HG03025 (cell line): ENCODE measurements around the gene RGS7.
"Not testable (repeated sequence)": the region's sequence is repeated elsewhere in the genome, so short reads cannot be mapped to it uniquely, and the experiment has no call there.

Experiments used
- ATAC-seq: cut with Tn5 transposase; IDR thresholded peaks from one replicate; pipeline ENCODE4 v1.9.1; 2021; ENCODE audit warnings: mild to moderate bottlenecking, moderate library complexity; ENCODE audit not compliant: unreplicated experiment, low FRiP score

RGS7 gene

DNA sequence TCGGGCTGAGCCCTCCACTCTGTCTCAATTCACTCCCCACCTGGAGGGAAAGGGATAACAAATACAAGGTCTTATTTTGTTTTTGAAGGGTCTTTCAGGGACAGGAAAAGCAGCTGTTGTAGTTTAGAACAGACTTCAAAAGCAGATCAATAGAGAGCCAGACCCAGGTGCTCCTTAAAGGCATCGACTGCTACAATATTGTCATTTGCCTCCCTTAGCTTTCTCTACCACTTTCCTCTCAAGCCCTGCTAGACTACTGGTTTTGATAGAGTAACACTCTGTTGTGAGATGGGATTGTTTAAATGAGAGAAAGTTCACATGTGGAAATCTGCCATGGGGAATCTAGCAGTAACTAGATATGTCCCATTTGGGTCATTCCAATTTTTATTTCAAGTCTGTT is 24.0 kb downstream of the RGS7 start:
- ATAC-seq: no peak

DNA sequence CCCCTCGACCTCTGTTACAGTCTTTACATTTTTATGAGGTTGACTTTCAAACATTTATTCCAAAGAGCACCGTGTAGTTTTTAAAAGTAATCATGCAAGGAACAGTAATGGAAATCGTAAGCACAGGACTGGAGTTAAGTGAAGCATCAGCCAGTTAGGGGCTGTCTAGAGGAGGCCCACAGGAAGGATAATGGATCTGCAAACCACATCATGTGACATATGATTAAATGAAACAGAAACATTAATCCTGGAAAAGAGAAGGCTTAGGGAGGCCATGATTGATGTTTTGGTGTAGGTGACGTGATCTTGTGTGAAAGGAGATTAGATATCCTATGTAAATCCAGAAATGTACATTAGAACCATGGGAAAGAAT is 25.0 kb downstream of the RGS7 start:
- ATAC-seq: no peak

DNA sequence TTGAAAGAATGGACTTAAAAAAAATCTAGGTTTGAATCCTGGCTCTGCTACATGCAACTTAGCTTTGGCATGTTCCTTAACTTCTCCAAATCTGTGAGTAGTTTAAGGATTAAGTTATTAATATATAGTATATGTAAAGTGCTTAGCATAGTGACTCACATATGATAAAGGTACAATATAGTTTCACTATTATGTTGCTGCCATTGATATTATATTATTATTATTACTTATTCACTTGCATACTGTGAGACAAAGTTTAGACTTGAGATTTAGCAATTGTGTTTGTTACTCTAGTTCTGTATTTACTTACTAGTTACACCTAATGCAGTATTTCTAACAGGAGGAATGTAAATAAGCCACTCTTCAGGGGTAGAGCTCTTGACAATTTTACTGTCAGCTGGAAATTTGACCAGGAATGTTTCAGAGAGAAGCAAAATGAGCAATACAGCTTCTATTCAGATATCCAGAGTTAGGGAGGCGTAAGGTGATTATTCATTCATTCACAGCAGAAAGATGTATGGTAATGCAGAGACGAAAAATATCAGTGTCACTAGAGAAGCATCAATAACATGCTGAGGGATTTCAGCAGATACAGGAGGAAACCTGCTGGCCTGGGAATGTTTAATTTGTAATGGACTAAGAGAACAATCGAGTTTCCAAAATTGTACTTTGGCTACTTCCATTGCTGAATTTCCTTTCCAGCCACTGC is 25.5 kb downstream of the RGS7 start:
- no peak for ATAC-seq

DNA sequence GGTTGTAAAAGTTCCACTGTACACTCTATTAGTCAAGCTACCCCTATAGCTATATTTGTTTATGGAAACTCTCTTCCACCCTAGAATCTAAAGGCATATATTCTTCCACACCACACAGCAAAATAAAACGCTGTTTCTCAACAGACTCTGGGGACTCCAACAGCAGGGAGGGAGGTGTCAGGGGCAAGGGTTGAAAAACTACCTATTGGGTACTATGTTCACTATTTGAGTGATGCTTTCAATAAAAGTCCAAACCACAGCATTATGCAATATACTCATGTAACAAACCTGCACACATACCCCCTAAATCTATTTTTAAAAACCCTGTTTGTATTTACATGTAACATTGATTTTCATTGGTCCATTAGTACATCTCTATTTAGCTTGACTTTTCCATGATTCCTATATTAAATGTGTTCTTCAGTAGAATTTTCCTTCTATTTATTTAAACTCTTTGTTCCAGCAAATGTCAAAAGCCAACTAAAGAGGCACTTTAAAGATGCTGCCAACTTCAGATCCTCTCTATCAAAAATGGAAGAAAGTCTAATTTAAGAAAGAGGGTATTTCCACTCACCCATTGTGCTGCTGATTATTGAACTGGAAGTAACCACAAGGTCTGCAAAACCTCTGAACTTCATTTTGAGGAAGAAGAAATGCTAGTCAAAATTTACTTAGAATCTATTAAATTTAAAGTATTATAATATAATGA is 26.2 kb downstream of the RGS7 start:
- ATAC-seq: peak; percentile 47

DNA sequence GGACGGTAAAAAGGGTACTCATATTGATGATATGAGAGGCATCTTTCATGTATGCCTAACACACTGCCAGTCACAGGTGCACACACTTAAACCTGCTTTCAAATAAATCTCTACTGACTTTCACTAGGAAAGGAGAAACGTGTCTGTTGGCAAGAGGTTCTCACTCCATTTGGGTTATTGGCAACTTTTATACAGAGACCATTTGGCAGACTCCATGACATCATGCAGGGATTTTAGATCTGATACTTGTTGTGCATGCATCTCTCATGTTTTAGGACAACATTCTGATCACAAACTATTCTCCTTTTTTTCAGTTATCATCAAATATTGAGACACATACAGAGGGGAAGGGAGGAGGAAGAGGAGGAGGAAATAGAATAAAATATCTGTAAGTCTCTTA is 31.5 kb downstream of the RGS7 start:
- no peak for ATAC-seq

DNA sequence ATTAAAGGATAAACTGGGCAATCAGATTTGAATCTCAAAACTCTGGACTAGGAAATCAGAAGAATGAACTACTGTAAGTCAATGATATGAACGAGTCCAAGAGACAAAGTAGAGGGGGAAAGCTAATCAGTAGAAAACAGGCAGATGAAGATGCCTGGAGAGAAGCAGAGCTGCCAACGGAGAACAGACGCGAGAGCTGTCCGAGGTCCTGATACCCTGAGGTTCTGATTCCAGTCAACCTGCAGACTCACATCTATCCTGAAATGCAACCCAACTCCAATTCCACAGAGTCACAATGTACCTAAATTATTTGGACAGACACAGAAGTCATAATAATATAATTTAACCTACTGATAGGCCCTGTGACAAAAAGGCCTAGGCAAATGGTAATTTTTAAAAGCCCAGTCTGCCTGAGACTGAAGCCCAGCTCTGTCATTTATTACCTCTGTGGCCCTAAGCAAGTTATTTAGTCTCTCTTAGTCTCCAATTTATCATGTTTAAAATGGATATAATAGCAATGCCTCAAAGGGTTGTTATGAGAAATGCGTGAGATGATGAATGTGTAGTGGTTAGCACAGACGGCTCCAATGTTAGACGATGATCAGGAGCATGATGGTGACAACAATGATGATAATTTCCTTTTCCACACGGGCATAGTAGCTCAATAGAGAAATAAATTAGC is 33.4 kb downstream of the RGS7 start:
- ATAC-seq: no peak

DNA sequence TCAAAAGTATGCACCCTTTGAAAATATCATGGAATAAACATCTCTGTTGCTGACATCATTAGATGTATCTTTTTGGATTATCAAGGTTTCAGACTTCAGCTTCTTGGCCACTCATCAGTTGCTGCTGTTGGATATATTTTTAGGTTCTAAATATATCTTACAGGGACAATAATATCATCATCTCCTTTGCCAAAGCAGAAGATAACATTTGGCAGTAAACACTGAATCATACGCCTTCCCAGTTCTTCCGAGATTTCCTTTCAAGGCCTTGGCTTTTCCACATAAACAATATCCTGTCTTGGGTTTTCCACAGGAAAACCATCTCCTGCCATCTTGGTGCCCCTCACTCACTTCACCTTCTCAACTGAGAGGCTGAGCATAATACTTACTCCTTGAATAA is 39.3 kb downstream of the RGS7 start:
- ATAC-seq: no peak

DNA sequence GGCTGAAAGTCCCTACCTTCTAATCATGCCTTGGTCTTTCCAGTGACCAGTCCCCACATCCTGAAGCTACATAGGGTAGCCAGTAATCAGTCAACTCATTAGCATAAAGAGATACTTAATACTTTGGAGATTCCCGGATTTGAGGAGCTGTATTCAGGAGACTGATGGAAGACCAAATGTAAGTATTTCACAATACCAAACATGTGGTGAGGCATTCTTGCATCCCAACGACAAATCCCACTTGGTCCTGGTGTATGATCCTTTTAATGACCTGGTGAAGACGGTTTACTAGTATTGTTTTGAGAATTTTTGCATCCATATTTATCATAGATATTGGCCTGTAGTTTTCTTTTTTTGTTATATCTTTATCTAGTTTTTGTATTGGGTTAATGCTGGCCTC is 40.6 kb downstream of the RGS7 start:
- ATAC-seq: no peak

DNA sequence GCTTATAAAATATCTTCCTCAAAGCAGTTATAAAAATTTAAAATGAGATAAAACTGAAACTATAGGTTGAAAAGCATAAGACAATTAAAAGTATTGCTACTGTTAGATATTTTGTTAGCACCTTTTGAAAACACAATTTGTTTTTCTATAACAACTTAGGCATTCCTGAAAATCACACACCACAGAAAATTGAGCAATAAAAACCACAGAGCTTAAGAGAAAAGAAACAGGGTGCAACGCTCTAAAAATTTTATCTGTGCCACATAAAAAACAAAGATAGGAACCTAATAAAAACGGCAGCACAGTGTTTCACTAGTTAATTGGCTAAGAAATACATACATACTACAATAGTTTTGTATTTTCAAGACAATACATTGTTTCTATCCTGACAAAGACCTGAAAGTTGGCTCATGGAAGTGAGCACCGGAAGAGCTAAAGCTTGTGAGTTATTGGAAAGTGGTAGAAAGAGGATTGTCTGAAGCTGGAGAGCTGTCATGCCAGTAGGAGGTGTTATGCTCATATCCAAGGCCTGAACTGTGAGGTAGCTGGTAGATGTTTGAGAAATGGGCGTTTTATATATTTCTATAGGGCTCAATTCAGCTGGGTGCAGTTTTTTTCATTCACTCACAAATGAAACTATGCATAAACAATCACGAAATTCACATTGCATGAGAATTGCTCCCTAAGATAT is 45.8 kb downstream of the RGS7 start:
- no peak for ATAC-seq

DNA sequence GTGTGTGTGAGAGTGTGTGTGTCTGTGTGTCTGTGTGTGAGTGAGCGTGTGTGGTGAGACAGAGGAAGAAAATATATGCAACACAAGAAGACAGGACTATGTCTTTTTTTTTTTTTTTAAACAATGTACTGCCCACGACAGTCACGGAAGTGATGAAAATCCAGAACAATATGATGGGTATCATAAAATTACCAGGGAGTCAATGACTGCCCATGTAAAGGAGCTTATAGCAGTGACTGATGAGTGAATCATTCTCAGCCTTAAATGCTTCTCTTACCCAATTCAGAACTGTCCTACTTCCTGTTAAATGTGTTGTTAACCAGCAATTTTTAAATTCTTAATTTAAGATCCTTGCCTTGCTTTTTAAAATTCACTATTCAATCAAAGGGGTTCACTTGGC is 46.6 kb downstream of the RGS7 start:
- no peak for ATAC-seq

DNA sequence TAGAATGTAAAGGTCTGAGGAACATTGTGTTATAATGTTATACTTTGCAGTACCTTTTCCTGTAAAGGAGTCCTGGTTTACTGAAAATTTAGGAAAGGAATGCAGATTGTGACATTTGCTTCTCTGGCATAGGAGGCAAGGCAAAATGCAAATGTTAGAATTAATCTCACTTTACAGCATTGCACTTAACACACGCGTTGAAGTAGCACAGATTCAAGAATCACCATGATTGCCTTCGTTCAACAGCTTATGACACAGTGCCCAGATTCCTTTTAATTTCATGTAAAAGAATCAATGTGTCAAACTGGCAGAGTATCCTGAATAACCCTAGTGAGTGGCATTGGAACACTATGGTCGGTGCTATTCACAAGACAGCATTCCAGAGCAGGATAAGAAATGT is 47.4 kb downstream of the RGS7 start:
- ATAC-seq: no peak

DNA sequence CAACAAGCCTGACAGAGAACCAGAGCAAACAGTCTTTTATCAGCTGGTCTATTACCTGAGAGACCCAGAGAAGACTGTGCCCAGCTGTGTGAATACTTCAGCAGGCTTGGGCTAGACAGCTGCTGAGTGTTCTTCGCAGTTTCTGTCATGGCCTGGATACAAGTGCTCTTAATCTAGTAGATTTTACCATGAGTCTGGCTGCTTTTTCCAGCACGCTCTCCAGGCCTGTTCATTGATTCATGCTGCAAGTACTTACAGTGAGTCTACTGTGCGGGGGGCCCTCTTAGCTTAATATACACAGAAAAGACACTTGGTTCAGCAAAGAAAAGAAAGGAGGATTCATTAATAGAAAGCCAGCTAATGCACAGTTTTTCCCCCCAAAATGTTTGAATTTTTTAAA is 48.5 kb downstream of the RGS7 start:
- ATAC-seq: no peak

DNA sequence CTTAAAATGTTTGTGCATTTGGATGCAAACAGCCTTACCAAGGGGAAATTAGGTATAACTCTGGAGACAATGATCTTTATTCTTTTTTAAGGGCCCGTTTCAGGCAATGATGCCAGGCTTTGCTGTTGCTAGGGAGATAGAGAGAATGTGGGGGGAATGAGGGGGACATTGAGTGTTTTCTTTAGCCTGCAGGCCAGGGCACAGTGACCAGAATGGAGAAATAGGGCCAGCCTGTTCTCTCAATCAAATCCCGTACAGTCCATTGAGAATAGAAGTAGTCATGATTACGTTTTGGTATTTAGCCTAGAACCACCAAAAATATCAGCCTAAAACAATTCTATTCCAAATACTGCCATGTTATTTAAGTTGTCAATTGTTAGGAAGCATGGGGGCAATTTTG is 49.0 kb downstream of the RGS7 start:
- ATAC-seq: no peak

DNA sequence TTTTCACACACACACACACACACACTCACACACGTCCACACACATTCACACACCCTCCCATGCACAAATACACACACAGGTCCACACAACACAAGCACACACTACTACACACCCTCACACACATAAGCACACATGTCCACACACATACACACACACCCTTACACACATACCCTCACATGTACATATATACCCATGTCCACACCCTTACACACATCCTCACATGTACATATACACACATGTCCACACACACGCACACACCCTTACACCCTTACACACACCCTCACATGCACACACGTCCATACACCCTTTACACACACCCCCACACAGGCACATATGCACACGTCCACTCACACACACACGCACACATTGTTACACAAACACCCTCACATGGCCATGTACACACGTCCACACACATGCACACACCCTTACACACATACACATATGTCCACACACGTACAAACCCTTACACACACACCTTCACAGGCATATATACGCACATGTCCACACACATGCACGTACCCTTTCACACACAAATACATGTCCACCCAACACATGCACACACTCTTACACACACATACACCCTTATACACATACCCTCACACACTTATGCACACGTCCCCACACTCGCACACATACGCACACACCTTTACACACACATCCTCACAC is 50.7 kb downstream of the RGS7 start:
- ATAC-seq: no peak

DNA sequence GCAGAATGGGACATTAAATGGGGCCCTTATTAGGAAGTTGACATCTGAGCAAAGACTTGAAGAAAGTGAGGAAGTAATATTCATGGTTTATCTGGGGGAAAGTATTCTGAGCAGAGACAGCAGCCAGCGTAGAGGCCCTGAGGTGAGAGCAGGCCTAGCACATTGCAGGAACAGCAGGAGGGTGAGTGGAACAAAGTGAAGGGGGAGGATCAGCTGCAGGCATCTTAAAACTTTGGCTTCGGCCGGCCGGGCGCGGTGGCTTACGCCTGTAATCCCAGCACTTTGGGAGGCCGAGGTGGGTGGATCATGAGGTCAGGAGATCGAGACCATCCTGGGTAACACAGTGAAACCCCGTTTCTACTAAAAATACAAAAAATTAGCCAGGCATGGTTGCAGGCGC is 55.0 kb downstream of the RGS7 start:
- ATAC-seq: not testable (repeated sequence)

DNA sequence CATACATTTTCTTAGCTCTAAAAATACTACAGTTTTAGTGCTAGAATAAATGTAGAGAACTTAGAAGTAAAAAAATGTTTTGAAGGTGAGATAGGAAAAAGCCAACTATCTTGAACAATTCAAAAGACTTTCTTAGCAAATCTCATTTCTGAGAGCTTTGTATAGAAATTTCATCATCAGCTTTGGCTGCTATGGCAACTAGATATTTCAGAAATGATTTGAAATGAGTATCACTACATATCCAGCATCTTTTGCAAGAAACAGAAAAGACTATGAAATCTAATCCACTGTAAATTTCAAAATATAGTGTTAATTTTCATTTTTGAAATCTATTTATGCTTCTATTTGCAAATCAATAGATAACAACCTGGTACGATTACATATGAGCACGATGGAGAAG is 57.7 kb downstream of the RGS7 start:
- ATAC-seq: no peak

DNA sequence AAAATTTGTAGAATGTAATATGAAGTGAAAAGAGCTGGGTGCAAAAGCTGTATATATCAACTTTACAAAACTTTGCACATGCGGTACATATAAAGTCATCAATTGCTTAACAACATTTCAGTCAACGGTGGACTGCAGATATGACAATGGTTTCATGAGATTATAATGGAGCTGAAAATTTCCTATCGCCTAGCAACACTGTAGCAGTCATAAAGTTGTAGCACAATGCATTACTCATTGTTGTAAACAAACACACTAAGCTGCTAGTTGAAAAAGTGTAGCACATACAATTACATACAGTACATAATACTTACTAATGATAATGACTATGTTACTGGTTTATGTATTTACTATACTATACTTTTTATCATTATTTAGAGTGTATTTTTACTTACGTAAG is 64.0 kb downstream of the RGS7 start:
- no peak for ATAC-seq

DNA sequence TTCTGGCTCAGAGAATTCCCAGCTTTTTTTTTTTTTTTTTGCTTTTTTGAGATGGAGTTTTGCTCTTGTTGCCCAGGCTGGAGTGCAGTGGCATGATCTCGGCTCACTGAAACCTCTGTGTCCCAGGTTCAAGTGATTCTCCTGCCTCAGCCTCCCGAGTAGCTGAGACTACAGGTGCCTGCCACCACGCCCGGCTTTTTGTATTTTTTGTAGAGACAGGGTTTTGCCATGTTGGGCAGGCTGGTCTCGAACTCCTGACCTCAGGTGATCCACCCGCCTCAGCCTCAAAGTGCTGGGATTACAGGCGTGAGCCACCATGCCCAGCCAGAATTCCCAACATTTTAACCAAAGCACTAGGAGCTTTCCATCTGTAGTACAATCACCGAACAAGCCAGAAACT is 65.5 kb downstream of the RGS7 start:
- not testable (repeated sequence) for ATAC-seq

DNA sequence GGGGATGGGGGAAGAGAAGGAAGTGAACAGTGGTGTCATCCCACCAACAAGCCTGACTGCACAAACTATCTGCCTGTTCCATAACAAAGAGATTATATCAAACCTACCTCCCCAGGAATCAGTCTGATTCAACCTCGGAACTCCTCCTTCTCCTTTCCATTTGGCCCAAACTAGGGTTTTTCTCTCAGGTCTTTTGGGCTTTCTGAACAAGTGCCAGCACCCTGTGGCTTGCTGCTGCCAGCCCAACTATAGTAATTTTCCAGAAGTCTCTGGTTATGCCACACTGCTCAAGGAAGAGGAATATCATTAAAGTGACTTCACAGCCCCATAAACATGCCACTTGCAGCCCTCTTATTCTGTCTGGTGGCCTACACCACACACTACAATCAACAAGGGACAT is 70.5 kb downstream of the RGS7 start:
- no peak for ATAC-seq

DNA sequence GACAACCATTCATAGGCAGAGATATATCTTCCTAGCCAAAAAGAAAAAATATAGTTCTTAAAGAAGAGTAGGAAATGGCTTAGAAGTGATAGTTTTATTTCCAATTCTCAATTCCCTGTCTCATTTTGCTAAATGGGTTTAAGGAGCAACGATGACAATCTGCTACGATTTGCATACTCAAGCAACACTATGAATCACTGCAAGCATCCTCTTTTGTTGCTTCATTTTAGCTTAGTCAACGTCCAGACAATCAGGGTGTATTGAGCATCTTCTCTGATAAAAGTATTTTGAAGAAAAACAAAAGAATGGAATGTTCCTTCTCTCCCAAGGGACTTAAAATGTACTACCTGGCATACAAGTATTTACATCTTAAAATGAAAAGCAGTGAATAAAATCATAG is 80.6 kb downstream of the RGS7 start:
- no peak for ATAC-seq

DNA sequence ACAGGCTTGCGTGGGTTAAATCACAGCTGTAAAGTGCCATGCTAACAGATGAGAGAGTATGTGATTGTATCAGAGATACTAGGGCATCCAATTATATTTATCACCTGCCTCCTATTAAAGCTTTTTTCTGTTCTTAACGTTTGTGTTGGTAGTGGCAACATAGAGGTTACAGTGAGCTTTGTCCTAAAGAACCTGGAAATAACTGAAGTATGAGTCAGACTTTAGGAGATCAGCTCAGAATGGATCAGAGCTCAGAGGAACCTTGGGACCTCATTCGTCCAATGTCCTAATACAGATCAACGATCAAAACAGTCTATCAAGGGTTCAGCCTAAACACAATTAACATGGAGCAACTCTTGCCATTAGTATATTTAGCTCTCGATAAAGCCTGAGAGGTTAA is 81.0 kb downstream of the RGS7 start:
- ATAC-seq: no peak
